ENCODE results near the gene RPL39L.

GRCh38 chr3:187073581-187074098 lies 65.7 kb downstream of the RPL39L start:
- no peak for TF ChIP-seq POLR2AphosphoS5 (IDR thresholded peaks at IDR 0.05; ENCODE audit: low read depth, low read length)
- TF ChIP-seq CTCF (IDR thresholded peaks at IDR 0.05), result no peak
- no peak for TF ChIP-seq REST (IDR thresholded peaks at IDR 0.05; ENCODE audit: insufficient read depth in 1 of 2, low read depth in 2 of 2, low read length in 1 of 2)

Data from Panc1 (cell line).